AG10803 (cell line): ENCODE measurements around the gene ADGRD1.

Experiments
- DNase-seq: peaks from one replicate; pipeline ENCODE4 v3.0.0; 2010; ENCODE audit warnings: low read depth
- H3K4me3 ChIP-seq: 2 replicates; pipeline ENCODE4 v1.5.1; 2011; ENCODE audit warnings: mild to moderate bottlenecking, low read length, control low read depth
- CTCF ChIP-seq: conservative IDR thresholded peaks from 2 replicates; pipeline ENCODE4 v1.5.1; 2011; ENCODE audit warnings: mild to moderate bottlenecking, low read length, control low read depth, inconsistent platforms

Gene ADGRD1

GRCh38 chr12:131152587-131152986 lies 198.9 kb downstream of the ADGRD1 start:
- no peak for TF ChIP-seq CTCF
- no peak for DNase-seq
- no peak overlapping the region for H3K4me3 ChIP-seq

DNA sequence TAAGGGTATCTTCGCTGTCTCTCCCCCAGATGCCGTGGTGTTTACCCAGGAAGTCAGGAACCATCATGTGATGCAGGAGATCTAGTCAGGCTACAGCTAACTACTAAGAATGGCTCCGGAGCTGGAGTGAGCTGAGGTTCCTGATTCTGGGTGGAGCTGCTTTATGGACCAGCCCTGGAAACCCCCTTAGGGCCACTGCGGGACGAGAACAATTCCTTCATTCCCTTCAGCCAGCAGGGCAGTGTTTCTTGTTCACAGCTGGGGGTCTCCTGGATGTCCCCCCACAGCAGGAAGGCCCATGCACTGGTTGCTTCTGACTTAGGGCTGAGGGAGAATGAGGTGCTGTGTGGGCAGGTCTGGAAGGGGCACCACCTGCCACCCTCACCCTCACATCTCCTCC lies 199.3 kb downstream of the ADGRD1 start:
- H3K4me3 ChIP-seq: no peak overlapping the region
- TF ChIP-seq CTCF: no peak
- no peak for DNase-seq

GRCh38 chr12:131153956-131154355 lies 200.2 kb downstream of the ADGRD1 start:
- TF ChIP-seq CTCF: no peak
- DNase-seq: no peak
- H3K4me3 ChIP-seq: no peak overlapping the region

DNA sequence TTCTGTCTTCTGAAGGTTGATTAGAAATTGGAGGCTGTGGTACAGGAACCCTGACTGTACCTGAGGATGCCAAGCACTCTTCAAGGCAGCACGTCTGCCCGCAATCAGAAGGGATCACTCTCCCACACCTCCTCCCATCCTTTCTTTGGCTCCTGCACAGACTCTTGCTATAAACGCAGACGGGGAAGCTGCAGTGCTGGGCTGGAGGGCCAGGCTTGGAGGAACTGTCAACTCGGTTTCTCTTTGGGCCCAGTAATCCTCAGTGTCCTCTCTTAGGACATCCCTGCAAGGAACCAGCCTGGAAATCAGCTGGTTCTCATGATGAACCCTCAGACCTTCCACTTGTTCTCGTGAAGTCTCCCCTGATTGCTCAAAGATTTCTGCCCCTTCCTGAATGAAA lies 201.4 kb downstream of the ADGRD1 start:
- no peak for TF ChIP-seq CTCF
- DNase-seq: no peak
- no peak overlapping the region for H3K4me3 ChIP-seq

DNA sequence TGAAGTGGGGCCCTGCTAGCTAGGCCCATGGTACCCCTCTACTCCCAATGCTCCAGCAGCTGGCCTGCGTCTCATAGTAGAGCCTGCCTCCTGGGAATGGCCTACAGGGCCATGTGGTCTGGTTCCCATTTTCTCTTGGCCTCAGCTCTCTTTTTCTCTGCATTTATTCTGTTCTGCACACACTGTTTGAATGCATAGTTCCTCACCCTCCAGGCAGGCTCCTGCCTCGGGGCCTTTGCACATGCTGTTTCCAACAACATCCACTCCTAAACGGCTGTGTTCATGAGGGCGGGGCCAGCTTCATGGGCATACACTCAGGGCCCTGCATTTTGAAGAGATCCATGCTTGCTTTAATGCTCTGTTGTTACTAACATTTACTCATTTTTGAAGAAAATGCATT lies 204.0 kb downstream of the ADGRD1 start:
- DNase-seq: no peak
- no peak for TF ChIP-seq CTCF

GRCh38 chr12:131159660-131160059 lies 206.0 kb downstream of the ADGRD1 start:
- no peak overlapping the region for H3K4me3 ChIP-seq
- no peak for DNase-seq
- no peak for TF ChIP-seq CTCF

More for the DNA sequence above, 204.0 kb downstream of the ADGRD1 start:
- H3K4me3 ChIP-seq: no peak overlapping the region

GRCh38 chr12:131162113-131162512 lies 208.4 kb downstream of the ADGRD1 start:
- no peak overlapping the region for H3K4me3 ChIP-seq
- TF ChIP-seq CTCF: no peak
- no peak for DNase-seq
